GM04503 (cell line): Measurements from ENCODE around the gene TMEM181.
"Not testable (repeated sequence)": the region's sequence is repeated elsewhere in the genome, so short reads cannot be mapped to it uniquely, and the experiment has no call there.

Experiments used
- DNase-seq: peaks from one replicate; pipeline ENCODE4 v3.0.0-alpha.2; 2012; ENCODE audit warnings: low read depth

TMEM181 gene

DNA sequence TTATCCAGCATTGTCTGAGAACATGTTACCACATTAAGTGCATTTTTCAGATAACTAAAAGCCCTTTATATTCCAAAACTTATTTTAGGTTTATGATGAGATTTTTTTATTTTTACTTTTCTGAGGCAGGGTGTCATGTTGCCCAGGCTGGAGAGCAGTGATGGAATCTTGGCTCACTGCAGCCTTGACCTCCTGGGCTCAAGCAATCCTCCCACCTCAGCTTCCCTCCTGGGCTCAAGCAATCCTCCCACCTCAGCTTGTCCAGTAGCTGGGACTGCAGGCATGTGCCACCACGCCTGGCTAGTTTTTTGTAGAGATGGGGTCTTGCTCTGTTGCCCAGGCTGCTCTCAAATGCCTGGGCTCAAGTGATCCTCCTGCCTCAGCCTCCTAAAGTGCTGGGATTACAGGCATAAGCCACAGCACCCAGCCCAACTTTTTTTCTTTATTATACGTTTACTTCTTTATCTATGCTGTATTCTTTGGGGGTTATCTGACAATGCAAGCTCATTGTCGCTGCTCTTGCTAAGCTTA, 78.5 kb downstream of the TMEM181 start:
- no peak for DNase-seq

DNA sequence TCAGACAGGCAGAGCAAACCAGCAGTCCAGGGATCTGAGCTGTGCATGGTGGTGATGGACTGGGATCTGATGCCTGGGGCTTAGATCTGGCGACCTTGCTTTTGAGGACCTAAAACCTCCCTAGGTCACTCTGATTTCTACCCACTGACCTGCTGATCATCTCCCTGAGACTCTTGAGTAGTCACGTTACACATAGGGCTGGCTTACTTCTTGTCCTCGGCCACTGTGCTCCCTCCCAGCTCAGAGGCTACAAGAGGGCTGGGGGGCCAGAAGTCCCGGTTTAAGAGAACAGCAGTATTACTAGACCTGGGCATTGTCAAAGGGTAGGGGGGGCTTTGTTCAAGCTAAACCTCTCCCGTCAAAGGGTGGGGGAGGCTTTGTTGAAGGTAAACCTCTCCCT, 79.2 kb downstream of the TMEM181 start:
- no peak for DNase-seq

DNA sequence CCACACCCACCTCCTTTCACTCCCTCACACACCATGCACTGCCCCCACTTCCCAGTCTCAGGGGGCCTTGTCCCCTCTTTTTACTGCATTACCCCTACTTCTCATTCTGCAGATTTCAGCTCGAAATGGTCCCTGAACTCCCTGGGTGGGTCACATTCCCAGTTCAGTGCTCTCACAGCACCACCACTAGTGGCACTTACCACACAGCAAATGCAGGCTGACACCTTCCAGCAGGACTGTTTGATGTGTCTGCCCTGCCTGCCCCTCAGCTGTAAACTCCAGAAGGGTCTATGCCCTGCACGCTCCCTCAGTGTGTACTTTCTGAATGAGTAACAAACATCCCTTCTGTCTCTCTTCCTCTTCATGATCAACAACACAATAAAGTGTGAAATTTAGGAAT, 80.6 kb downstream of the TMEM181 start:
- DNase-seq, result no peak

- no peak for DNase-seq
Observed at GRCh38 chr6:158642097-158642601, 82.3 kb downstream of the TMEM181 start.

GRCh38 chr6:158643836-158644230, 83.9 kb downstream of the TMEM181 start:
- DNase-seq, result no peak

DNA sequence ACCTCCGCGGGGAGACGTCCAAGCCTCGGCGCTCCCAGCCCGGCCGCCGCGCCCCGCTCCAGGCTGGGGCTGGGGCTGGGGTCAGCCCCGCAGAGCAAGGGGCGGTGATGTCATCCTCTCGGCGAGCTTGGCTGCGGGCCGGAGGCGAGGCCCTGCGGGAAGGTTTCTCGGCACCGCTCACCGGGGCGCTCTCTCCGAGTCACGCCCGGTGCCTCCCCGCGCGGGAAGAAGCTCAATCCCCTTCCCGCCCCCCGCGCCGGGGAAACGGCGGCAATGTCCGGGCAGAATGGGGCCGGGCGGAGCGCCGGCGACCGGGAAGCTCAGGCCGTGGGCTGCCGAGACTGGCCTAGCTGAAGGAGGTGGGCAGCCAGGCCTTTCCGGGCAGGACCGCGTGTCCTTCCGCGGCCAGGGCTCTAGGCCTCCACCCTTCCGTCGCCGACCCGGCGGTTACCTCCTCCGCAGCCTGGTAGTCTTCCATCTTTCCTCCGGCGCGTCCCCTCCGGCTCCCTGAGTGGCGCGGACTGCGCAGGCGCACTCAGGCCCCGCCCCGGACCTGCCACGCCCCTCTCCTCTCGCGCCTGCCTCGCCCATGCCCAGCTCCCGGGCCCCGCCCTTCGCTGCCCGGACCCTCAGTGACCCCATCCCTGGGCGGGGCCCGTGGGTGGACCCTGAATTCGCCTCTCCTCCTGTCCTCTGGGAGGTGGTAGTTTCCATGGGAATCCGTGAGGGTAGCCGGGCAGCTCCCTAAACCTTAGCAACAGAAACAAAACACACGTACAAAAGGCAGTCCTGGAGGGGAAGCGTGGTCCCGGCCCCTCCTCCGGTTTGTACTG, 84.6 kb downstream of the TMEM181 start, which contains the start of gene DYNLT1:
DYNLT1 (minus strand) TSS at position 513 of the 833 bp plus-strand sequence; CDS start at position 478, 35 bp downstream.
- peak; percentile 76 for DNase-seq

DNA sequence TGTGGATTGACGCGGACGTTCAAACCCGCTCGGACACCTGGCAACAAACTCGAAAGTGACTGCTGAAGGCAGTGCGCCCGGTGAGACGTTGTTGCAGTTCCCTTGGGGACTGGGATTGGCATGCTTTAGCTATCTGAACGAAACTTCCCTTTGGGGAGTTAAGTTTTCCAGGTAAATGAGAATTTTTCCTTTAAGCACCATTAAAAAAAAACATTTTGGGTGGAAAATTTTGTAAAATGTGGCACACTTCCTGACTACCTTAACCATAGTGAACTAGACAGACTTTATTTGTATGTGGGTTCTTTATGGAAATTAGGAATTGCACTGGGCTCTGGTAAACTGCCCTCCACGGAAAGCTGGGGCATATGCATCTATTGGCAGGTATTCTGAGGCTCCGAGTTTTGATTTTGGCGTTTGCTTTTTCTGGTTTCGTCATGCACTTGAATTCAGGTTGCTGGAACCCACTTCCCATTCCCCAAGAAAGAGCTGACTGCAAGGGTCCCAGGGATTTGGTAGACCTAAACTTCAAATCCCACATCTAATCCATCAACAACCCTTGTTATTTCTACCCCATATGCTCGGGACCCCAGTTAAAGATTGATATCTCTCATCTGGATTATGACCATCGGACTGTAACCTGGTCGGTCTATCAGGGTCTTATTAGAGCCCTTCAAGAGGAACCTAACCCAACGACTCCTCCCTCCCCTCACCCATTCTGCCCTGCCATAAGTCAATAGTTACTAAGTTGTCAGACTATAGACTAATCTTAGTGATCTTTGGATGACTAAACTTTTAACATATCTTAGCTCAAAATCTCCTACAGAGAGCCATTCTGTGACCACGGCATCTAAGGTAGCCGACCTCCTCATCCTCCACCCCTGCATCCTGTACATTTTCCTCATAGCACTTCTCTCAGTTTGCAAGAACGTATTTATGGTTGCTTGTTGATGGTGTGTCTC, 85.5 kb downstream of the TMEM181 start:
- DNase-seq, result no peak

GRCh38 chr6:158646023-158646910, 86.4 kb downstream of the TMEM181 start:
- no peak for DNase-seq

GRCh38 chr6:158647501-158647900, 87.6 kb downstream of the TMEM181 start:
- DNase-seq, result no peak

DNA sequence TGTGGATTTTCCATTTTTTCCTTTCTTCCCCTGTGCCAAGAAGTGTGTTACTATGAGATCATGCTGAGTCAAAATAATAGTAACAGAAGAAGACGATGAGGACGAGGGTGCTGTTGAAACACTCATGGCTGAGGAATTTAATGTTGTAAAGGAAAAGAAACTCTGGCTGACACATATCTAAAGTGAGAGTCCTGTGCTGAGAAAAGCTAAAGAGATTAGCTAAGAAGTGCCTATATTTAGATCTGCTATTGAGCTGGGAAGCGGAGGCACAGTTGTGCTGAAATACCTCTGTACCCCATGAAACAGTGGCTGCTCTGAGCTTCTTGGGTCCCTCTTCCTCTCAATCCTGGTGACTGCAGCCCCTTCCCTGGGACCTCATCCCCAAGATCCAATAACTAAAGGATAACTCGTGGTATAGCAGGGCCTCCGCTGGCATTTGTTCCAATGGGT, 88.8 kb downstream of the TMEM181 start:
- peak; percentile 92 for DNase-seq

- DNase-seq, result no peak
Observed at GRCh38 chr6:158649289-158650143, 89.6 kb downstream of the TMEM181 start, which contains the start of gene SYTL3. Gene SYTL3, plus strand, starts transcription at chr6:158650054. Its CDS starts 13,215 bp downstream, at chr6:158663269.

- DNase-seq, result not testable (repeated sequence)
Observed at GRCh38 chr6:158651981-158652737, 92.3 kb downstream of the TMEM181 start.

GRCh38 chr6:158653577-158654354, 93.9 kb downstream of the TMEM181 start:
- no peak for DNase-seq

GRCh38 chr6:158654498-158654897, 94.6 kb downstream of the TMEM181 start:
- peak; percentile 87 for DNase-seq

- peak; percentile 84 for DNase-seq
Observed at GRCh38 chr6:158654960-158655489, 95.1 kb downstream of the TMEM181 start.

DNA sequence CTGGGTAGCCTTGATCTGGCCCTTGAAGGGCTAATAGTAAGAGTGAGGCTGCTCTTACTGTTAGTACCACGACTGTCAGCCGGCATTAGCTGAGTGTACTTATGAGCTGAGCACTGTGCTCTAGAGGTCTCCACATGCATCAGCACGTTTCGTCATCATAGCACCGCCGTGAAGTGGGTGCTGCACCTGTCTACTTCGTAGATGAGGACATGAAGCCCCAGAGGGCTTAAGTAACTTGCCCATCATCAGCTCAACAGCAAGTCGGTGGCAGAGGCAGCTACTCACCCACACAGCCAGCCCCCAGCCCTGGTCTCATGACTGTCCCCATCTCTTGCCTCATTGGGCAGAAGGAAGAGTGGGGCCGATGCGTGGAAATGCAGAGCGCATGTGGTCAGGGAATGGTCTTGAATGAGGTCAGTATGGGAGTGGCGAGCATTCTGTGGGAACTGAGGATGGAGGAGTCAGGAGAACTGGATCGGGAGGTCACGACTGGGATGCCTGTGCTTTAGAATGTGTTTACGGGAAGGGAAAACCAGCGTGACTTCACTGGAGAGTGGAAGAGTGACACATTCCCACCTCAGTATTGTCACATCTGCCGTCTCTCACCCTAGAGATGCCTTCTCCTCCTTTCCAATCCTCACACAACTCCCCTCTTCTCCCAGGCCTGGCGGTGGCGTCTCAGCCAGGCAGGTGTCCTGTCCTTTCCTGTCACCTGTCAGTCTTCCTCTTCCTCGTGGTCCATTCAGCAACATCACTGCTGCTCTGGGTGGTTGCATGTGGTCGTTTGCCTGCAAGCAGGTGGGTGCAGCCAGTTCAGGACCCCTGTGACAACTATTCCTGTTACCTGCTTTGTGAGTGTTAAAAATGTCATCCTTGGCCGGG, 95.9 kb downstream of the TMEM181 start:
- no peak for DNase-seq

DNA sequence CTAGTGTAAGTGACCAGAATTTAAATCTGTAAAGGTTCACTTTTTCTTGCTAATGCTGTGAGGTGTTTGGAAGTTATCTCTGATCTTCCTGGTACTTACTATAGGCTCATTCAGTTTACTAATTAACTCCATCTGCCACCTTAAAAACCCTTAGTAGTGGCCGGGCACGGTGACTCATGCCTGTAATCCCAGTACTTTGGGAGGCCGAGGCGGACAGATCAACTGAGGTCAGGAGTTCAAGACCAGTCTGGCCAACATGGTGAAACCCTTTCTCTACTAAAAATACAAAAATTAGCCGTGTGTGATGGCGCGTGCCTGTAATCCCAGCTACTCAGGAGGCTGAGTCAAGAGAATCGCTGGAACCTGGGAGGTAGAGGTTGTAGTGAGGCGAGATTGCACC, 97.1 kb downstream of the TMEM181 start:
- DNase-seq, result not testable (repeated sequence)
